ENCODE results near the gene FAAP20.

DNA sequence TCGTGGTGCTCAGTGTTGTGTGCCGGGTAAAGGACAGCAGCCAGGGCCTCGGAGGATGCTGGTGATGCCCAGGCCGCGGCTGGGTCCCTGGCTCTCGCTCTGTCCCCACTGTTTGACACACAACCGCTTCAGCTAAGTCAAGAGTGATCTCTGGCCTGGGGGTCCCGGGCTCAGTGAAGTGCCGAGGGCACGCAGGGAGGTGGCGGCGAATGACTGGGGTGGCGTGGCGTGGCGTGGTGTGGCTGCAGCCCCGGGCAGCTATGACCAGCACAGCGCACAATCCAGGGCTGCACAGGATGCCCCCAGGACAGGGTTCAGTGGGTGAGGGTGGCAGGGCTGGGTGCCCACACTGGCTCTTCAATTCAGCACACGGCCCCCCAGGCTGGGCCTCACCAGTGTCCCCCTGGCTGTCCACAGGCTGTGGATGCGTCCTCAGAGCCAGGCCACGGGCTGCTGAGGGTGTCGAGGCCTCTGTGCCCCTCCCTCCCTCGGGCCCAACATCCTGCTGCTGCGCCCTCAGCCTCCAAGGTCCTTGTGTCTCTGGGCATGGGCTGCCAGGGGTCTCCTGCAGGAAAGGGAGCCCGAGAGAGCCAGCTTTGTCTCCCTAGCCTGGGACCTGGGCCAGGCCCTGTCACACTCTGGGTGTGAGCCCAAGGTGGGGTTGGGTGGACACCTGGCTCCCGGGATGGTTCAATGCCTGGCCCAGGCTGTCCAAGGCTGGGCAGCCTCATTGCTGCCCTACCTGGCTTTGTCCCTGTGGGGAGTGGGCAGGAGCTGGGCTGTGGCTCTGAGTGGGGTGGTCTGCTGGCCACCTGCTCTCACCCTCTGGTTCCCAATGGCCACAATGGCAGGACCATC, 21.6 kb upstream of the FAAP20 start:
- TF ChIP-seq, protein P1, sequence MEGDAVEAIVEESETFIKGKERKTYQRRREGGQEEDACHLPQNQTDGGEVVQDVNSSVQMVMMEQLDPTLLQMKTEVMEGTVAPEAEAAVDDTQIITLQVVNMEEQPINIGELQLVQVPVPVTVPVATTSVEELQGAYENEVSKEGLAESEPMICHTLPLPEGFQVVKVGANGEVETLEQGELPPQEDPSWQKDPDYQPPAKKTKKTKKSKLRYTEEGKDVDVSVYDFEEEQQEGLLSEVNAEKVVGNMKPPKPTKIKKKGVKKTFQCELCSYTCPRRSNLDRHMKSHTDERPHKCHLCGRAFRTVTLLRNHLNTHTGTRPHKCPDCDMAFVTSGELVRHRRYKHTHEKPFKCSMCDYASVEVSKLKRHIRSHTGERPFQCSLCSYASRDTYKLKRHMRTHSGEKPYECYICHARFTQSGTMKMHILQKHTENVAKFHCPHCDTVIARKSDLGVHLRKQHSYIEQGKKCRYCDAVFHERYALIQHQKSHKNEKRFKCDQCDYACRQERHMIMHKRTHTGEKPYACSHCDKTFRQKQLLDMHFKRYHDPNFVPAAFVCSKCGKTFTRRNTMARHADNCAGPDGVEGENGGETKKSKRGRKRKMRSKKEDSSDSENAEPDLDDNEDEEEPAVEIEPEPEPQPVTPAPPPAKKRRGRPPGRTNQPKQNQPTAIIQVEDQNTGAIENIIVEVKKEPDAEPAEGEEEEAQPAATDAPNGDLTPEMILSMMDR (IDR thresholded peaks at IDR 0.05): no peak
- no peak for TF ChIP-seq POLR2A (IDR thresholded peaks at IDR 0.05)
- no peak for TF ChIP-seq EP300 (IDR thresholded peaks at IDR 0.05)
- TF ChIP-seq POLR2AphosphoS5 (IDR thresholded peaks at IDR 0.05): no peak

Data from upper lobe of left lung (tissue), 4 donors.